K562 (cell line): ENCODE measurements around the gene DNMBP. TPM values are rescaled to one million over a fixed set of nuclear protein-coding genes. Genes with fewer than 3 reads are reported as not detected.

Experiments
- ATAC-seq: fragments of 200-7000 bp; cut with Tn5 transposase; 3 replicates; pipeline ENCODE4 v1.9.1; 2020; ENCODE audit warnings: moderate library complexity
- BruUV-seq: library from RNA; stranded (reverse); fragments of 400-500 nt; replicated peaks from 2 replicates; lab custom pipeline; 2021; lab: Mats Ljungman, UMichigan
- CTCF ChIA-PET: fragments of 300-600 bp; formaldehyde crosslinking; extraction: SDS; loops from one replicate; lab custom pipeline; 2021; ENCODE audit warnings: low intra/inter-chr PET ratio; lab: Yijun Ruan, JAX
- POLR2A ChIA-PET: fragments of 300-600, 350-650 bp; sonication (Branson Sonifier 250); formaldehyde crosslinking; extraction: SDS; loops from one replicate; lab custom pipeline; 2021; ENCODE audit warnings: antibody characterized with exemption, inconsistent platforms; lab: Yijun Ruan, JAX
- DNase-seq, 4 experiments: peaks; one replicate each; pipeline versions ENCODE4 v3.0.0 to v3.0.0-alpha.2; 2011 to 2018; ENCODE audit warnings: low spot score in 3 of 4, mixed read lengths in 3 of 4; ENCODE audit errors: extremely low read depth in 1 of 4
- FAIRE-seq: peaks from 2 replicates; lab custom pipeline; 2011; peaks lifted over from hg19 to GRCh38; lab: Jason Lieb, UNC
- H2AFZ ChIP-seq: 2 replicates; pipeline ENCODE4 v1.6.0; 2011; ENCODE audit warnings: low read depth, low read length, control low read depth, inconsistent platforms
- H3K27ac ChIP-seq: fragments of 200-600 bp; 3 replicates; pipeline ENCODE4 v1.8.0; 2011; ENCODE audit warnings: low read depth, mild to moderate bottlenecking, control low read depth, inconsistent platforms, low read length, moderate library complexity, mixed read lengths; ENCODE audit errors: extremely low read depth
- H3K27me3 ChIP-seq, 2 experiments: fragments of 300-600 bp in 1 of 2; 2 replicates in 1 of 2; 3 replicates in 1 of 2; pipeline versions ENCODE4 v1.6.0 to v1.8.0; 2011; ENCODE audit warnings: inconsistent platforms in 2 of 2, low read length in 2 of 2, mild to moderate bottlenecking in 1 of 2, mixed read lengths in 1 of 2, moderate library complexity in 1 of 2; ENCODE audit not compliant: control insufficient read depth in 2 of 2, insufficient read depth in 2 of 2
- H3K36me3 ChIP-seq: fragments of 300-600 bp; 3 replicates; pipeline ENCODE4 v1.8.0; 2011; ENCODE audit warnings: mild to moderate bottlenecking, low read length, inconsistent platforms; ENCODE audit not compliant: control insufficient read depth, insufficient read depth
- H3K4me1 ChIP-seq, 2 experiments: fragments of 200-600 bp in 1 of 2; replicated peaks in 1 of 2; 2 replicates in 1 of 2; 3 replicates in 1 of 2; pipeline versions ENCODE4 v1.5.1 to v1.8.0; 2011; ENCODE audit warnings: inconsistent platforms in 2 of 2, low read length in 2 of 2, mild to moderate bottlenecking in 1 of 2, mixed read lengths in 1 of 2, moderate library complexity in 1 of 2; ENCODE audit not compliant: control insufficient read depth in 2 of 2, insufficient read depth in 2 of 2
- H3K4me2 ChIP-seq: 2 replicates; pipeline ENCODE4 v1.6.1; 2011; ENCODE audit warnings: low read length, control low read depth, inconsistent platforms, mixed read lengths; ENCODE audit not compliant: insufficient read depth
- H3K4me3 ChIP-seq: fragments of 200-600 bp; sonication (generic), shearing (Covaris generic); 2 replicates; pipeline ENCODE4 v1.5.1; 2016; ENCODE audit warnings: control low read depth, inconsistent platforms
- H3K79me2 ChIP-seq: fragments of 200-600 bp; 3 replicates; pipeline ENCODE4 v1.8.0; 2011; ENCODE audit warnings: low read length, inconsistent platforms; ENCODE audit not compliant: control insufficient read depth, insufficient read depth
- H3K9ac ChIP-seq, 2 experiments: 2 replicates each; pipeline versions ENCODE4 v1.6.0 to v1.6.1; 2011; ENCODE audit warnings: low read depth in 2 of 2, low read length in 2 of 2, control low read depth in 1 of 2, inconsistent platforms in 1 of 2, mild to moderate bottlenecking in 1 of 2, mixed read lengths in 1 of 2; ENCODE audit not compliant: insufficient read depth in 1 of 2
- H3K9me1 ChIP-seq: one replicate; pipeline ENCODE4 v1.6.0; 2011; ENCODE audit warnings: inconsistent platforms, mild to moderate bottlenecking, low read length, moderate library complexity; ENCODE audit not compliant: control insufficient read depth, insufficient read depth
- H3K9me3 ChIP-seq: replicated peaks from 2 replicates; pipeline ENCODE4 v1.5.1; 2011; ENCODE audit warnings: low read depth, low read length, inconsistent platforms; ENCODE audit not compliant: control insufficient read depth, insufficient read depth
- H4K20me1 ChIP-seq: replicated peaks from 2 replicates; pipeline ENCODE4 v1.6.1; 2011; ENCODE audit warnings: low read length, inconsistent platforms, mixed read lengths; ENCODE audit not compliant: control insufficient read depth, insufficient read depth
- NFIX ChIP-seq: fragments of 250-450 bp; sonication (Bioruptor Pico); IDR thresholded peaks from 2 replicates; pipeline ENCODE4 v1.4.0; 2020; ENCODE audit warnings: low read depth, mild to moderate bottlenecking, moderate library complexity
- PHF20 ChIP-seq: fragments of 450-650 bp; IDR thresholded peaks from 2 replicates; pipeline ENCODE4 v1.6.1; 2018; ENCODE audit not compliant: partially characterized antibody
- PREB ChIP-seq: sonication (generic); formaldehyde crosslinking; IDR thresholded peaks from 2 replicates; pipeline ENCODE4 v1.8.1; 2023; ENCODE audit warnings: mild to moderate bottlenecking, missing genetic modification reagents
- SIN3B ChIP-seq: fragments of 450-650 bp; IDR thresholded peaks from 2 replicates; pipeline ENCODE4 v1.6.1; 2017; ENCODE audit warnings: low read depth, mild to moderate bottlenecking, moderate library complexity
- TAF15 ChIP-seq: fragments of 200-400 bp; formaldehyde crosslinking; IDR thresholded peaks from 2 replicates; pipeline ENCODE4 v1.6.1; 2017; ENCODE audit warnings: mild to moderate bottlenecking, low read depth, low read length, moderate library complexity
- WGBS: fragments of 100-300 bp; shearing (Covaris generic); methylation state at CpG from one replicate; pipeline ENCODE4 v1.1.6; 2016; ENCODE audit warnings: low coverage, mixed read lengths; ENCODE audit not compliant: insufficient coverage; ENCODE audit errors: missing lambda C conversion rate; 5-methylcytosine and 5-hydroxymethylcytosine counted together
- in situ Hi-C: fragments of 300-500 bp; cut with MboI; formaldehyde crosslinking; loops from 4 replicates; pipeline ENCODE4 v1.15.0; 2018; ENCODE audit warnings: inconsistent platforms, mixed read lengths
- intact Hi-C: fragments of 100-400 bp; cut with micrococcal nuclease; formaldehyde crosslinking; loops from 2 replicates; pipeline ENCODE4 v1.14.2; 2022
- polyA plus RNA-seq, 8 experiments: library from polyadenylated mRNA; depleted of rRNA in 4 of 8; stranded (reverse) in 5 of 8; unstranded in 3 of 8; fragments of >200 nt; fragmentation: Nextera tagmentation in 2 of 8; fragmentation: Illumina TruSeq in 1 of 8; extraction: Ambion mirVana in 2 of 8; extraction: Trizol in 1 of 8; gene quantifications; 2 replicates each; pipeline versions ENCODE4 v1.2.1 to v1.2.3, GENCODE V29; 2011 to 2014; ENCODE audit warnings: inconsistent platforms in 1 of 8, missing spikeins in 1 of 8
- total RNA-seq, 7 experiments: library from RNA; depleted of rRNA in 6 of 7; stranded (reverse); fragments of >200 nt in 6 of 7; fragmentation: Illumina TruSeq in 2 of 7; extraction: Trizol in 2 of 7; gene quantifications; 2 replicates each; pipeline versions ENCODE4 v1.2.1 to v1.2.3, GENCODE V29; 2011 to 2021; ENCODE audit warnings: low replicate concordance in 1 of 7

The DNMBP gene
- total and polyA plus RNA-seq, 9 of the 15 experiments (the other 6 are each of a cell fraction or from before 2014, with no cell fraction given): 0.83 to 3.7 (median 2.2) TPM

- no TSS peak for BruUV-seq
- Histone ChIP-seq H3K27ac (no peak overlapping the region), H3K9me1 (no peaks in the 10 kb centered on the region), H3K4me2 (no peak overlapping the region), H3K4me1 (no peaks in the 10 kb centered on the region), H3K9ac (no peak overlapping the region), H3K27me3 (no peaks in the 10 kb centered on the region), H3K79me2 (no peaks in the 10 kb centered on the region), H2AFZ (no peak overlapping the region), H3K9me3 (no peaks in the 10 kb centered on the region), H4K20me1 (no peaks in the 10 kb centered on the region), H3K36me3 (peaks cover 7% of the 10 kb centered on the region; the same call in 1 of the 3 replicates), H3K4me3 (no peak overlapping the region)
- TF ChIP-seq PREB (CRISPR knock-in tag): no peak
- no peak for TF ChIP-seq TAF15
- no peak for TF ChIP-seq PHF20
- in situ Hi-C loops: no loop called here
- ATAC-seq: no peak
- FAIRE-seq: no peak
- CTCF ChIA-PET: no interaction called here
- POLR2A ChIA-PET: no interaction called here
- 85% methylated on average over 4 of the region's 4 CpGs for WGBS
- DNase-seq: no peak
- intact Hi-C loops: no loop called here
Measured at GRCh38 chr10:99894613-99895012, 115.1 kb downstream of the DNMBP start.

GRCh38 chr10:99888622-99889021 is 121.1 kb downstream of the DNMBP start:
- intact Hi-C loops: no loop called here
- Histone ChIP-seq H3K79me2 (no peaks in the 10 kb centered on the region), H3K36me3 (no peaks in the 10 kb centered on the region), H3K9me3 (no peaks in the 10 kb centered on the region), H3K9me1 (no peaks in the 10 kb centered on the region), H2AFZ (no peak overlapping the region), H3K9ac (no peak overlapping the region), H3K4me1 (no peaks in the 10 kb centered on the region), H4K20me1 (no peaks in the 10 kb centered on the region)
- no peak for FAIRE-seq
- CTCF ChIA-PET: no interaction called here
- BruUV-seq: no TSS peak
- POLR2A ChIA-PET: no interaction called here
- no peak for ATAC-seq
- TF ChIP-seq NFIX (CRISPR knock-in tag) (no peak), SIN3B (no peak)
- TF ChIP-seq, all 486 proteins: peak for 0
- no peak for DNase-seq
- Histone ChIP-seq H3K27ac (no peak overlapping the region), H3K27me3 (no peaks in the 10 kb centered on the region), H3K4me3 (no peak overlapping the region), H3K4me2 (no peak overlapping the region)
- in situ Hi-C loops: no loop called here
- 80% methylated on average over 4 of the region's 4 CpGs for WGBS
